ENCODE results near the gene CUTA.

Gene CUTA

GRCh38 chr6:33451606-33452005 lies 33.7 kb upstream of the CUTA start:
- Histone ChIP-seq H3K36me3 (ENCODE audit: control insufficient read depth, insufficient read depth, low read length) (peaks cover 16% of the 10 kb centered on the region), H3K4me3 (replicated peaks; ENCODE audit: low read depth, low read length) (no peak overlapping the region), H3K27me3 (replicated peaks; ENCODE audit: control insufficient read depth, insufficient read depth, low read length) (no peaks in the 10 kb centered on the region)
- no peak for TF ChIP-seq CTCF (IDR thresholded peaks at IDR 0.05; ENCODE audit: insufficient read depth, low read length, poor library complexity, severe bottlenecking)
- DNase-seq (ENCODE audit: extremely low read depth, insufficient read length) = no peak

- H3K36me3 ChIP-seq (ENCODE audit: control insufficient read depth, insufficient read depth, low read length) = peaks cover 15% of the 10 kb centered on the region
- no peaks in the 10 kb centered on the region for H3K27me3 ChIP-seq (replicated peaks; ENCODE audit: control insufficient read depth, insufficient read depth, low read length)
- H3K4me3 ChIP-seq (replicated peaks; ENCODE audit: low read depth, low read length) = no peak overlapping the region
- no peak for TF ChIP-seq CTCF (IDR thresholded peaks at IDR 0.05; ENCODE audit: insufficient read depth, low read length, poor library complexity, severe bottlenecking)
- DNase-seq (ENCODE audit: extremely low read depth, insufficient read length) = no peak
Observed at GRCh38 chr6:33450434-33450833, 32.5 kb upstream of the CUTA start.

GRCh38 chr6:33446356-33446755 lies 28.4 kb upstream of the CUTA start:
- no peaks in the 10 kb centered on the region for H3K27me3 ChIP-seq (replicated peaks; ENCODE audit: control insufficient read depth, insufficient read depth, low read length)
- peaks cover 17% of the 10 kb centered on the region for H3K36me3 ChIP-seq (ENCODE audit: control insufficient read depth, insufficient read depth, low read length)
- no peak for TF ChIP-seq CTCF (IDR thresholded peaks at IDR 0.05; ENCODE audit: insufficient read depth, low read length, poor library complexity, severe bottlenecking)
- DNase-seq (ENCODE audit: extremely low read depth, insufficient read length) = no peak
- no peak overlapping the region for H3K4me3 ChIP-seq (replicated peaks; ENCODE audit: low read depth, low read length)

- TF ChIP-seq CTCF (IDR thresholded peaks at IDR 0.05; ENCODE audit: insufficient read depth, low read length, poor library complexity, severe bottlenecking) = no peak
- Histone ChIP-seq H3K36me3 (ENCODE audit: control insufficient read depth, insufficient read depth, low read length) (peaks cover 17% of the 10 kb centered on the region), H3K27me3 (replicated peaks; ENCODE audit: control insufficient read depth, insufficient read depth, low read length) (no peaks in the 10 kb centered on the region), H3K4me3 (replicated peaks; ENCODE audit: low read depth, low read length) (no peak overlapping the region)
- DNase-seq (ENCODE audit: extremely low read depth, insufficient read length) = no peak
Observed at GRCh38 chr6:33445119-33445603, 27.3 kb upstream of the CUTA start.

- Histone ChIP-seq H3K36me3 (ENCODE audit: control insufficient read depth, insufficient read depth, low read length) (peaks cover 11% of the 10 kb centered on the region), H3K4me3 (replicated peaks; ENCODE audit: low read depth, low read length) (no peak overlapping the region), H3K27me3 (replicated peaks; ENCODE audit: control insufficient read depth, insufficient read depth, low read length) (no peaks in the 10 kb centered on the region)
- no peak for DNase-seq (ENCODE audit: extremely low read depth, insufficient read length)
- no peak for TF ChIP-seq CTCF (IDR thresholded peaks at IDR 0.05; ENCODE audit: insufficient read depth, low read length, poor library complexity, severe bottlenecking)
Observed at GRCh38 chr6:33443619-33444504, 26.0 kb upstream of the CUTA start.
